Tibial nerve (tissue), 4 donors: ENCODE results near the gene LSM10. TPM values are rescaled to one million over a fixed set of nuclear protein-coding genes. Genes with fewer than 3 reads are reported as not detected.

Experiments used
- DNase-seq, 2 donors: peaks; one replicate each; pipeline ENCODE4 v3.0.0-alpha.2; 2019; ENCODE audit warnings: low spot score in 2 of 2
- H3K27ac ChIP-seq, 4 donors: fragments of 200-600 bp; sonication (generic) in 3 of 4; one replicate each; pipeline ENCODE4 v1.5.1; 2017 to 2019; ENCODE audit warnings: mild to moderate bottlenecking in 1 of 4
- H3K27me3 ChIP-seq, 2 donors: fragments of 200-600 bp; sonication (generic) in 1 of 2; one replicate each; pipeline versions ENCODE4 v1.5.1 to v1.6.0; 2017 to 2019
- H3K36me3 ChIP-seq, 3 donors: fragments of 200-600 bp; sonication (generic); one replicate each; pipeline ENCODE4 v1.5.1; 2018 to 2019
- H3K4me1 ChIP-seq, 4 donors: fragments of 200-600 bp; sonication (generic) in 3 of 4; one replicate each; pipeline ENCODE4 v1.5.1; 2017 to 2019
- H3K4me3 ChIP-seq, 4 donors: fragments of 200-600 bp; sonication (generic) in 3 of 4; one replicate each; pipeline ENCODE4 v1.5.1; 2017 to 2019; ENCODE audit warnings: mild to moderate bottlenecking in 1 of 4, moderate library complexity in 1 of 4
- H3K9me3 ChIP-seq, 4 donors: fragments of 200-600 bp; sonication (generic) in 3 of 4; one replicate each; pipeline ENCODE4 v1.5.1; 2017 to 2019
- CTCF ChIP-seq, 5 experiments: fragments of 200-600 bp in 3 of 5; fragments of 450-650 bp in 2 of 5; sonication (generic) in 3 of 5; IDR thresholded peaks; one replicate each; pipeline ENCODE4 v1.5.1; 2016 to 2019; ENCODE audit warnings: antibody characterized with exemption in 5 of 5, mild to moderate bottlenecking in 3 of 5, moderate library complexity in 2 of 5
- EP300 ChIP-seq, 2 donors: sonication (generic); formaldehyde crosslinking; IDR thresholded peaks; one replicate each; pipeline ENCODE4 v1.6.1; 2017; ENCODE audit warnings: antibody characterized with exemption in 2 of 2, mild to moderate bottlenecking in 1 of 2
- POLR2A ChIP-seq, 2 donors: fragments of 450-650 bp; IDR thresholded peaks; one replicate each; pipeline ENCODE4 v1.6.1; 2017; ENCODE audit warnings: antibody characterized with exemption in 2 of 2, mild to moderate bottlenecking in 2 of 2, moderate library complexity in 2 of 2
- WGBS, 2 donors: methylation state at CpG; one replicate each; pipeline ENCODE4 v1.1.5; 2018; 5-methylcytosine and 5-hydroxymethylcytosine counted together
- total RNA-seq, 4 donors: library from RNA; depleted of rRNA; stranded (reverse); fragments of >200 nt; gene quantifications; one replicate each; pipeline ENCODE4 v1.1.0, GENCODE V29; 2016

Gene LSM10
- total RNA-seq, 4 donors from 2014 or later, result 10.2 to 75.6 (median 34.7) TPM

GRCh38 chr1:36432616-36433015 is 34.9 kb upstream of the LSM10 start:
- 72 to 78% methylated on average over 4 of the region's 4 CpGs for WGBS, 2 donors
- Histone ChIP-seq H3K4me1 (no peaks in the 10 kb centered on the region), H3K36me3 (peaks cover 0 to 55% (median 0%) of the 10 kb centered on the region in 3 donors), H3K9me3 (no peaks in the 10 kb centered on the region), H3K27me3 (no peaks in the 10 kb centered on the region), H3K27ac (no peak overlapping the region), H3K4me3 (no peak overlapping the region)
- DNase-seq, result no peak
- TF ChIP-seq CTCF (IDR thresholded peaks at IDR 0.05), result no peak
- TF ChIP-seq POLR2A (IDR thresholded peaks at IDR 0.05), result no peak
- TF ChIP-seq EP300 (IDR thresholded peaks at IDR 0.05), result no peak

GRCh38 chr1:36425791-36426190 is 28.1 kb upstream of the LSM10 start:
- WGBS, 2 donors, result 79 to 80% methylated on average over 4 of the region's 4 CpGs
- TF ChIP-seq CTCF (IDR thresholded peaks at IDR 0.05) (no peak), POLR2A (IDR thresholded peaks at IDR 0.05) (no peak), EP300 (IDR thresholded peaks at IDR 0.05) (no peak)
- DNase-seq, result no peak
- Histone ChIP-seq H3K36me3 (peaks cover 0 to 69% (median 0%) of the 10 kb centered on the region in 3 donors), H3K27ac (no peak overlapping the region), H3K9me3 (no peaks in the 10 kb centered on the region), H3K4me1 (peaks cover 0 to 4% (median 0%) of the 10 kb centered on the region in 4 donors), H3K27me3 (no peaks in the 10 kb centered on the region), H3K4me3 (no peak overlapping the region)

- Histone ChIP-seq H3K4me1 (peaks cover 0 to 20% (median 2%) of the 10 kb centered on the region in 4 donors), H3K27ac (peak overlapping the region in 1 of 4 donors; percentile 57), H3K27me3 (no peaks in the 10 kb centered on the region), H3K9me3 (no peaks in the 10 kb centered on the region), H3K36me3 (peaks cover 0 to 64% (median 0%) of the 10 kb centered on the region in 3 donors), H3K4me3 (no peak overlapping the region)
- no peak for TF ChIP-seq EP300 (IDR thresholded peaks at IDR 0.05)
- TF ChIP-seq POLR2A (IDR thresholded peaks at IDR 0.05), result no peak
- no peak for TF ChIP-seq CTCF (IDR thresholded peaks at IDR 0.05)
- WGBS, 2 donors, result 85 to 87% methylated on average over 7 of the region's 7 CpGs
- no peak for DNase-seq
These were observed 23.9 kb upstream of the LSM10 start for GRCh38 chr1:36421649-36422048.

DNA sequence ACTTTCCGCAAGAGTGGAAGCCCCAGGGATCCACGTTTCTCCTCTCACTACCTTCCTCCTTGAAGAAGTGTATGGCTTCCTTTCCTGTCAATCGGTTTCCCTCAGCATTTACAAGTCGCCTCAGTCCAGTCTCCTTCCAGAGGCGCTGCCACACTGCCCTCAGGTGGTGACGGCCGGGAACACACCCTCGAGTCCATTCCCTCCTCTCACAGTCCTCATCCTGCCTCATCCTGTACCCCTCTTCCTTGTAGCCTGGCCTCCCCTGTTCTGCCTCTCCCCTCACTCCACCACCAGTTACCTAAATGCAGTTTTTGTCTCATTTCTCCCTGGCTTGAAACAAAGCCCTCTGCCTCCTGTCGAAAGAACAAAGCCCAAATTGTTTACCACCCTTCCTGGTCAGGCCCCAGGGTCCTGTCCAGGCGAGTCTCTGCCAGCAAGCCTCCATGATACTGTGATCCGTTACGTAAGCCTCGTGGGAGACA is 23.2 kb upstream of the LSM10 start:
- 13 to 16% methylated on average over 13 of the region's 13 CpGs for WGBS, 2 donors
- peak; percentile 81 to 93 for DNase-seq
- Histone ChIP-seq H3K4me1 (peaks cover 0 to 20% (median 2%) of the 10 kb centered on the region in 4 donors), H3K27ac (peak overlapping the region in 2 of 4 donors; percentile 57 to 60), H3K36me3 (peaks cover 0 to 59% (median 0%) of the 10 kb centered on the region in 3 donors), H3K9me3 (no peaks in the 10 kb centered on the region), H3K27me3 (no peaks in the 10 kb centered on the region), H3K4me3 (no peak overlapping the region)
- TF ChIP-seq EP300 (IDR thresholded peaks at IDR 0.05), result peak in 1 of 2 donors; percentile 54
- no peak for TF ChIP-seq POLR2A (IDR thresholded peaks at IDR 0.05)
- TF ChIP-seq CTCF (IDR thresholded peaks at IDR 0.05), result peak; percentile 91 to 95 (median 93)

DNA sequence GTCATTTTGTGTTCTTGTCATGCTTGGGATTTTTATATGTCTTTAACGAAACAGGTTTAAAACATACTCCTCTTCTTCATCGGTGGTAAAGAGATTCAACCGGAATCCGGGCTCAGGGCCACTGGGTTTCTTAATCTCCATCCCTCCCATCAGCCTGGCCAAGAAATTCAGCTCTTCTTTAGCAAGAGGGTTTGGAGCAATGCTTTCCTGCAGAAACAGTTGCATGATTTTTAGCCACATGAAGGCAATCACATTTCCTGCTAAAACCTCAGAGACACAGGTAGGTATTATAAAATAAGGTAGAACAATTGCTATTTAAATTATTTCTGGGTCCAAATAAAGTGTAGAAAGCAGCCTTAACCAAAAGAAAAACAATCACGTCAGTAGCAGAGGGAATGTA is 22.7 kb upstream of the LSM10 start:
- peak overlapping the region in 2 of 4 donors; percentile 57 to 60 for H3K27ac ChIP-seq

More for the DNA sequence above, 22.7 kb upstream of the LSM10 start:
- Histone ChIP-seq H3K9me3 (no peaks in the 10 kb centered on the region), H3K27me3 (no peaks in the 10 kb centered on the region), H3K4me1 (peaks cover 0 to 20% (median 2%) of the 10 kb centered on the region in 4 donors), H3K36me3 (peaks cover 0 to 58% (median 0%) of the 10 kb centered on the region in 3 donors), H3K4me3 (no peak overlapping the region)
- peak in 1 of 2 donors; percentile 58 for DNase-seq
- 28 to 50% methylated on average over 5 of the region's 5 CpGs for WGBS, 2 donors
- peak in 1 of 2 donors; percentile 14 for TF ChIP-seq EP300 (IDR thresholded peaks at IDR 0.05)
- TF ChIP-seq CTCF (IDR thresholded peaks at IDR 0.05), result no peak
- TF ChIP-seq POLR2A (IDR thresholded peaks at IDR 0.05), result no peak
